Natural killer cell (primary cell): ENCODE data around the gene TBX15. TPM values are rescaled to one million over a fixed set of nuclear protein-coding genes. Genes with fewer than 3 reads are reported as not detected.

Experiments used
- ATAC-seq, 3 donors: fragments of 150-1000 bp in 2 of 3; fragments of 200-7000 bp in 1 of 3; cut with Tn5 transposase; 1 replicate in 1 of 3; 2 replicates in 2 of 3; pipeline ENCODE4 v1.10.0; 2021; ENCODE audit warnings: mild to moderate bottlenecking in 2 of 3, moderate library complexity in 2 of 3
- DNase-seq, 2 donors: peaks; one replicate each; pipeline versions ENCODE4 v3.0.0 to v3.0.0-alpha.2; 2013 to 2021; ENCODE audit warnings: mixed read lengths in 1 of 2
- H3K27ac ChIP-seq: one replicate; pipeline ENCODE4 v1.5.1; 2013; ENCODE audit warnings: mild to moderate bottlenecking, low read length
- H3K27me3 ChIP-seq: one replicate; pipeline ENCODE4 v1.6.1; 2013; ENCODE audit warnings: low read length; ENCODE audit not compliant: control insufficient read depth, insufficient read depth
- H3K36me3 ChIP-seq: one replicate; pipeline ENCODE4 v1.6.1; 2013; ENCODE audit warnings: low read length; ENCODE audit not compliant: control insufficient read depth, insufficient read depth
- H3K4me1 ChIP-seq: one replicate; pipeline ENCODE4 v1.6.1; 2013; ENCODE audit warnings: low read length; ENCODE audit not compliant: control insufficient read depth, insufficient read depth
- H3K4me3 ChIP-seq: one replicate; pipeline ENCODE4 v1.5.1; 2013; ENCODE audit warnings: low read length
- H3K9me3 ChIP-seq: one replicate; pipeline ENCODE4 v1.6.1; 2013; ENCODE audit warnings: low read length; ENCODE audit not compliant: control insufficient read depth, insufficient read depth
- H3K27ac Mint-ChIP-seq, 2 donors: one replicate each; pipeline ENCODE4 v1.8.0; 2022; ENCODE audit warnings: mild to moderate bottlenecking in 2 of 2, mixed read lengths in 2 of 2, moderate library complexity in 1 of 2
- H3K27me3 Mint-ChIP-seq, 2 donors: one replicate each; pipeline ENCODE4 v1.8.0; 2022; ENCODE audit warnings: low read depth in 2 of 2, mixed read lengths in 2 of 2
- H3K36me3 Mint-ChIP-seq: one replicate; pipeline ENCODE4 v1.8.0; 2022; ENCODE audit warnings: mixed read lengths
- H3K4me1 Mint-ChIP-seq, 2 donors: one replicate each; pipeline ENCODE4 v1.8.0; 2022; ENCODE audit warnings: mixed read lengths in 2 of 2
- H3K4me3 Mint-ChIP-seq: one replicate; pipeline ENCODE4 v1.8.0; 2022; ENCODE audit warnings: mild to moderate bottlenecking, moderate library complexity, mixed read lengths
- H3K9me3 Mint-ChIP-seq, 2 donors: one replicate each; pipeline ENCODE4 v1.8.0; 2022; ENCODE audit warnings: mixed read lengths in 2 of 2
- WGBS: methylation state at CpG from one replicate; pipeline ENCODE4 v1.1.7; 2013; ENCODE audit warnings: missing lambda C conversion rate; ENCODE audit not compliant: insufficient coverage; 5-methylcytosine and 5-hydroxymethylcytosine counted together
- intact Hi-C: fragments of 100-400 bp; cut with micrococcal nuclease; formaldehyde crosslinking; loops from one replicate; pipeline ENCODE4 v1.14.2; 2022
- total RNA-seq, 4 donors: library from RNA; stranded (reverse); fragments of 120-200 nt in 1 of 4; gene quantifications; one replicate each; pipeline versions ENCODE4 v1.2.3 to v1.2.4, GENCODE V29; 2013 to 2022
- TF ChIP-seq, protein P1 (sequence below): fragments of 200-600 bp; IDR thresholded peaks from one replicate; pipeline ENCODE4 v1.8.0; 2022; ENCODE audit warnings: antibody characterized with exemption

TBX15 gene
- total RNA-seq, 3 donors from 2014 or later (not counting 1 experiment from before 2014, with no cell fraction given) = not detected

DNA sequence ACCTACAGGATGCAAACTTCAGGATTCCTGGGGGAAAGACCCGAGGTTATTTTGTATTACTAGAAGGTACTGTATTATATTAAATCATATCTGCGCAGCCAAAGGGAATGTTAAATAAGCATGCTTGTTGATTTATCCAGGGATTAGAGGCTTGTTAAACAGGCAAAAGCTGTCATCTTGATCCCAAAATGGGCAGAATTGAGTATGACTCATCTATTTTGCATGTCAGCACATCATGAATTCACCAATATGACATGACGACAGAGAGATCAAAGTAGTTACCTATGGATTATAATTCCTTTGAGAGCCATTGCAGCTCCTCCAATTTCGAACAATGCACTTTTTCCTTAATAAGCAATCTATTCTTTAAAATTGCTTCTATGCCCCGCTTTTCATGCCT, 66.1 kb downstream of the TBX15 start:
- intact Hi-C loops = no loop called here
- TF ChIP-seq, protein P1, sequence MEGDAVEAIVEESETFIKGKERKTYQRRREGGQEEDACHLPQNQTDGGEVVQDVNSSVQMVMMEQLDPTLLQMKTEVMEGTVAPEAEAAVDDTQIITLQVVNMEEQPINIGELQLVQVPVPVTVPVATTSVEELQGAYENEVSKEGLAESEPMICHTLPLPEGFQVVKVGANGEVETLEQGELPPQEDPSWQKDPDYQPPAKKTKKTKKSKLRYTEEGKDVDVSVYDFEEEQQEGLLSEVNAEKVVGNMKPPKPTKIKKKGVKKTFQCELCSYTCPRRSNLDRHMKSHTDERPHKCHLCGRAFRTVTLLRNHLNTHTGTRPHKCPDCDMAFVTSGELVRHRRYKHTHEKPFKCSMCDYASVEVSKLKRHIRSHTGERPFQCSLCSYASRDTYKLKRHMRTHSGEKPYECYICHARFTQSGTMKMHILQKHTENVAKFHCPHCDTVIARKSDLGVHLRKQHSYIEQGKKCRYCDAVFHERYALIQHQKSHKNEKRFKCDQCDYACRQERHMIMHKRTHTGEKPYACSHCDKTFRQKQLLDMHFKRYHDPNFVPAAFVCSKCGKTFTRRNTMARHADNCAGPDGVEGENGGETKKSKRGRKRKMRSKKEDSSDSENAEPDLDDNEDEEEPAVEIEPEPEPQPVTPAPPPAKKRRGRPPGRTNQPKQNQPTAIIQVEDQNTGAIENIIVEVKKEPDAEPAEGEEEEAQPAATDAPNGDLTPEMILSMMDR = no peak
- H3K27ac ChIP-seq = no peak overlapping the region
- ATAC-seq (no peak), DNase-seq (no peak)
- no peak overlapping the region for H3K27ac Mint-ChIP-seq
- H3K4me1 Mint-ChIP-seq = no peaks in the 10 kb centered on the region
- H3K4me3 Mint-ChIP-seq = no peak overlapping the region
- H3K36me3 Mint-ChIP-seq = no peaks in the 10 kb centered on the region
- no peaks in the 10 kb centered on the region for H3K27me3 ChIP-seq
- H3K4me3 ChIP-seq = no peak overlapping the region
- peaks cover 10 to 12% of the 10 kb centered on the region in 2 donors for H3K9me3 Mint-ChIP-seq
- peaks cover 0 to 3% of the 10 kb centered on the region in 2 donors for H3K27me3 Mint-ChIP-seq
- H3K9me3 ChIP-seq = no peaks in the 10 kb centered on the region
- 92% methylated on average over 5 of the region's 5 CpGs for WGBS
- H3K4me1 ChIP-seq = no peaks in the 10 kb centered on the region
- H3K36me3 ChIP-seq = no peaks in the 10 kb centered on the region

DNA sequence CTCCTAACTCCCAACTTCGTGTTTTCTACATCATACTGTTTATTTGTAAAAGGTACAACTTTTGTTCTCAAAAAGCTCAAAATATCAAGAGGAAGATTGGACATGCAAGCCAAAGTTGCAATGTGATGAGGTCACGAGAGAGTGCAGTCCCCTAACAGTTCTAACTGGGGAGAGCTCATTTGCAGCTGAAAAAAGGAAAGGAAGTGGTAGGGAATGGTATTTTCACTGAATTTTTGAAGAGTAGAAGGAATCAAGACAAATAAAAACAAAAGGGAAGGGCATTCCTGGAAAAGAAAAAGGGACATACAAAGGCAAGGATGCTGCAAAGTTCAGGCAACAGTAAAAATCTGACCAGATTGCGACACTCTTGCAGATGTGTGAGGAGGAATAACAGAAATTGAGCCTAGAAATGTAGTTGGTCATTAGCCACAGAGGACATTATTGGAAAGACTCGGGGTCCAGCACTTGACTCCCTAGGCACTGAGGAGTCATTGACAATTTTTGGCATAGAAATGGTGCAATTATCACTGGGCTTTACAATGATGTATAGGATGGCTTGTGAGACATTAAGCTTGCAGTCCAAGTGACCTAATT, 67.9 kb downstream of the TBX15 start:
- no peaks in the 10 kb centered on the region for H3K36me3 Mint-ChIP-seq
- Histone ChIP-seq H3K27ac (no peak overlapping the region), H3K4me1 (no peaks in the 10 kb centered on the region), H3K36me3 (no peaks in the 10 kb centered on the region), H3K9me3 (no peaks in the 10 kb centered on the region), H3K27me3 (no peaks in the 10 kb centered on the region), H3K4me3 (no peak overlapping the region)
- WGBS = 74% methylated on average over 4 of the region's 4 CpGs
- H3K9me3 Mint-ChIP-seq = peaks cover 10 to 12% of the 10 kb centered on the region in 2 donors
- H3K27me3 Mint-ChIP-seq = peaks cover 0 to 3% of the 10 kb centered on the region in 2 donors
- intact Hi-C loops = no loop called here
- no peaks in the 10 kb centered on the region for H3K4me1 Mint-ChIP-seq
- H3K27ac Mint-ChIP-seq = no peak overlapping the region
- ATAC-seq (no peak), DNase-seq (no peak)
- H3K4me3 Mint-ChIP-seq = no peak overlapping the region
- TF ChIP-seq, protein P1 = no peak

DNA sequence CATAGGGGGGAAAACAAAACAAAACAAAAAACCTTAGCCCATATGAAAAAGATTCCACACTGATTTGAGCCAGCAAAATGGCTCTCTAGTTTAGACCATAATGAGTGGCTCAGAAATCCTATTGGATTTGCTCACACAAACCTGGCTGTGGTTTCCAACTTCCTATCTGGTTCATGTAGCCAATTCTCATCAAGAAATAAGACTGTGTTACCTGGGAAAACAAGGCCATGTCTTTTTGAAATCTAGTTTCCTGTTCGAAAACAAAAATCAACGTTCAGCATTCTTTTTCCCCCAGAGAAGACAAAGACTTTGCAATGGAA, 69.2 kb downstream of the TBX15 start:
- no peak overlapping the region for H3K4me3 Mint-ChIP-seq
- no peaks in the 10 kb centered on the region for H3K27me3 Mint-ChIP-seq
- Histone ChIP-seq H3K36me3 (no peaks in the 10 kb centered on the region), H3K9me3 (no peaks in the 10 kb centered on the region), H3K27me3 (no peaks in the 10 kb centered on the region), H3K27ac (no peak overlapping the region), H3K4me3 (no peak overlapping the region), H3K4me1 (no peaks in the 10 kb centered on the region)
- intact Hi-C loops = no loop called here
- no peak for ATAC-seq
- TF ChIP-seq, protein P1 = no peak
- no peaks in the 10 kb centered on the region for H3K36me3 Mint-ChIP-seq
- no peaks in the 10 kb centered on the region for H3K4me1 Mint-ChIP-seq
- WGBS = 88% methylated on average over 2 of the region's 2 CpGs
- H3K9me3 Mint-ChIP-seq = peaks cover 9 to 11% of the 10 kb centered on the region in 2 donors
- DNase-seq = no peak
- H3K27ac Mint-ChIP-seq = no peak overlapping the region
